ENCODE data around the gene ALG9. TPM values are rescaled to one million over a fixed set of nuclear protein-coding genes. Genes with fewer than 3 reads are reported as not detected.

The ALG9 gene
- total RNA-seq, 1 experiment from 2014 or later, result 23.7 TPM

- Histone ChIP-seq H3K9me3 (ENCODE audit: control insufficient read depth in 1 of 2, insufficient read depth in 1 of 2, low read depth in 1 of 2, low read length in 2 of 2) (no peaks in the 10 kb centered on the region), H3K27me3 (ENCODE audit: insufficient read depth, low read length) (peaks cover 12% of the 10 kb centered on the region; the same call in 1 of the 2 replicates), H2AFZ (ENCODE audit: low read depth, low read length, poor library complexity, severe bottlenecking) (no peak overlapping the region), H3K4me1 (ENCODE audit: control insufficient read depth in 1 of 2, insufficient read depth in 2 of 2, low read length in 2 of 2) (peaks cover 2% of the 10 kb centered on the region in 2 experiments; a peak in 3 of 4 replicates), H3K27ac (ENCODE audit: low read depth, low read length) (no peak overlapping the region), H4K20me1 (ENCODE audit: insufficient read depth) (no peaks in the 10 kb centered on the region), H3K36me3 (ENCODE audit: control insufficient read depth in 1 of 2, insufficient read depth in 2 of 2, low read length in 2 of 2) (no peaks in the 10 kb centered on the region), H3K4me2 (ENCODE audit: low read length) (no peak overlapping the region), H3K9me2 (ENCODE audit: insufficient read depth) (no peaks in the 10 kb centered on the region), H3K4me3 (replicated peaks in 1 of 2; ENCODE audit: low read depth in 1 of 2, low read length in 2 of 2) (no peak overlapping the region), H3K9ac (ENCODE audit: low read length) (no peak overlapping the region), H3K79me2 (ENCODE audit: insufficient read depth, low read length) (no peaks in the 10 kb centered on the region)
- TF ChIP-seq SIN3A (IDR thresholded peaks at IDR 0.05; ENCODE audit: low read depth), result no peak
- TF ChIP-seq REST (IDR thresholded peaks at IDR 0.05; ENCODE audit: low read depth), result no peak
- TF ChIP-seq JUND (IDR thresholded peaks at IDR 0.05), result no peak
- TF ChIP-seq ZNF274 (IDR thresholded peaks at IDR 0.05; ENCODE audit: low read depth, low read length), result no peak
- TF ChIP-seq SRF (IDR thresholded peaks at IDR 0.05; ENCODE audit: low read depth), result no peak
- TF ChIP-seq ATF3 (IDR thresholded peaks at IDR 0.05), result no peak
- no peak for TF ChIP-seq MAX (IDR thresholded peaks at IDR 0.05)
- no peak for TF ChIP-seq RAD21 (IDR thresholded peaks at IDR 0.05; ENCODE audit: low read depth)
- no peak for TF ChIP-seq CEBPB (IDR thresholded peaks at IDR 0.05; ENCODE audit: low read depth)
- no peak for TF ChIP-seq EZH2 (IDR thresholded peaks at IDR 0.05)
- TF ChIP-seq POLR2A (IDR thresholded peaks at IDR 0.05; ENCODE audit: borderline replicate concordance, extremely low read depth, insufficient read depth, insufficient read length), result no peak
- no peak for TF ChIP-seq TCF7L2 (IDR thresholded peaks at IDR 0.05; ENCODE audit: borderline replicate concordance, extremely low read depth, insufficient read depth, insufficient read length)
- TF ChIP-seq EGR1 (IDR thresholded peaks at IDR 0.05; ENCODE audit: low read depth), result no peak
- TF ChIP-seq YY1 (IDR thresholded peaks at IDR 0.05; ENCODE audit: extremely low read depth, insufficient replicate concordance, low read depth, low read length), result no peak
- DNase-seq (ENCODE audit: low read depth, low spot score) (no peak), ATAC-seq (no peak)
- intact Hi-C loops (cut with micrococcal nuclease), result no loop called here
- BruUV-seq (replicated peaks), result no TSS peak
- ChIA-PET POLR2A (no interaction called here), CTCF (no interaction called here), RAD21 (ENCODE audit: low non-redundant PET in 1 of 2, low total read pairs in 2 of 2, uncharacterized antibody in 2 of 2, unreplicated experiment in 2 of 2) (no interaction called here)
Observed at GRCh38 chr11:111913031-111913861, 41.9 kb upstream of the ALG9 start.

Data from HCT116 (cell line).